ENCODE data around the gene ACACB. TPM values are rescaled to one million over a fixed set of nuclear protein-coding genes. Genes with fewer than 3 reads are reported as not detected.

The ACACB gene
- total RNA-seq, 1 donor from 2014 or later: 1.7 TPM

- H3K9me3 Mint-ChIP-seq (ENCODE audit: unreplicated experiment): no peaks in the 10 kb centered on the region
- no peak overlapping the region for H3K4me3 Mint-ChIP-seq (ENCODE audit: unreplicated experiment)
- H3K27me3 Mint-ChIP-seq (ENCODE audit: unreplicated experiment): peaks cover 10% of the 10 kb centered on the region
- TF ChIP-seq CTCF (IDR thresholded peaks at IDR 0.05; ENCODE audit: unreplicated experiment): no peak
- H3K27ac Mint-ChIP-seq (ENCODE audit: unreplicated experiment): no peak overlapping the region
- H3K4me1 Mint-ChIP-seq (ENCODE audit: unreplicated experiment): no peaks in the 10 kb centered on the region
- no peaks in the 10 kb centered on the region for H3K36me3 Mint-ChIP-seq (ENCODE audit: low read depth, unreplicated experiment)
- no peak for DNase-seq (ENCODE audit: low spot score)
Measured at GRCh38 chr12:109295764-109296425, 179.5 kb downstream of the ACACB start.

- H3K4me3 Mint-ChIP-seq (ENCODE audit: unreplicated experiment): no peak overlapping the region
- DNase-seq (ENCODE audit: low spot score): no peak
- H3K4me1 Mint-ChIP-seq (ENCODE audit: unreplicated experiment): no peaks in the 10 kb centered on the region
- TF ChIP-seq CTCF (IDR thresholded peaks at IDR 0.05; ENCODE audit: unreplicated experiment): no peak
- no peaks in the 10 kb centered on the region for H3K9me3 Mint-ChIP-seq (ENCODE audit: unreplicated experiment)
- H3K27me3 Mint-ChIP-seq (ENCODE audit: unreplicated experiment): peaks cover 8% of the 10 kb centered on the region
- no peaks in the 10 kb centered on the region for H3K36me3 Mint-ChIP-seq (ENCODE audit: low read depth, unreplicated experiment)
- H3K27ac Mint-ChIP-seq (ENCODE audit: unreplicated experiment): no peak overlapping the region
Measured at GRCh38 chr12:109296431-109296830, 180.0 kb downstream of the ACACB start.

GRCh38 chr12:109299849-109300248 is 183.5 kb downstream of the ACACB start:
- Mint-ChIP-seq H3K4me3 (ENCODE audit: unreplicated experiment) (no peak overlapping the region), H3K9me3 (ENCODE audit: unreplicated experiment) (peaks cover 3% of the 10 kb centered on the region), H3K27me3 (ENCODE audit: unreplicated experiment) (peaks cover 7% of the 10 kb centered on the region), H3K27ac (ENCODE audit: unreplicated experiment) (no peak overlapping the region), H3K36me3 (ENCODE audit: low read depth, unreplicated experiment) (no peaks in the 10 kb centered on the region), H3K4me1 (ENCODE audit: unreplicated experiment) (peaks cover 4% of the 10 kb centered on the region)
- DNase-seq (ENCODE audit: low spot score): no peak
- no peak for TF ChIP-seq CTCF (IDR thresholded peaks at IDR 0.05; ENCODE audit: unreplicated experiment)

GRCh38 chr12:109301643-109302168 is 185.3 kb downstream of the ACACB start:
- Mint-ChIP-seq H3K27ac (ENCODE audit: unreplicated experiment) (peak overlapping the region; percentile 16), H3K4me1 (ENCODE audit: unreplicated experiment) (peaks cover 4% of the 10 kb centered on the region), H3K27me3 (ENCODE audit: unreplicated experiment) (peaks cover 7% of the 10 kb centered on the region)

More at GRCh38 chr12:109301643-109302168, 185.3 kb downstream of the ACACB start:
- no peak for TF ChIP-seq CTCF (IDR thresholded peaks at IDR 0.05; ENCODE audit: unreplicated experiment)
- H3K4me3 Mint-ChIP-seq (ENCODE audit: unreplicated experiment): peak overlapping the region; percentile 12
- no peak for DNase-seq (ENCODE audit: low spot score)
- H3K36me3 Mint-ChIP-seq (ENCODE audit: low read depth, unreplicated experiment): no peaks in the 10 kb centered on the region
- peaks cover 3% of the 10 kb centered on the region for H3K9me3 Mint-ChIP-seq (ENCODE audit: unreplicated experiment)
